Kidney glomerular epithelial cell (primary cell): ENCODE data around the gene UQCC2.

ENCODE experiments used
- DNase-seq: peaks from one replicate; lab custom pipeline; 2025; lab: John Stamatoyannopoulos, UW

The UQCC2 gene

GRCh38 chr6:33744001-33744848 is 32.7 kb upstream of the UQCC2 start:
- DNase-seq: peak; percentile 58

- no peak for DNase-seq
Measured at GRCh38 chr6:33742837-33743236, 31.3 kb upstream of the UQCC2 start.

- DNase-seq: no peak
Measured at GRCh38 chr6:33742092-33742491, 30.6 kb upstream of the UQCC2 start.

GRCh38 chr6:33740794-33741193 is 29.3 kb upstream of the UQCC2 start:
- DNase-seq: no peak

- no peak for DNase-seq
Measured at GRCh38 chr6:33740204-33740608, 28.7 kb upstream of the UQCC2 start.

- DNase-seq: no peak
Measured at GRCh38 chr6:33739571-33739970, 28.1 kb upstream of the UQCC2 start.

GRCh38 chr6:33738879-33739278 is 27.4 kb upstream of the UQCC2 start:
- DNase-seq: no peak

- DNase-seq: no peak
Measured at GRCh38 chr6:33738153-33738552, 26.7 kb upstream of the UQCC2 start.

GRCh38 chr6:33737267-33738026 is 25.9 kb upstream of the UQCC2 start:
- no peak for DNase-seq

- DNase-seq: no peak
Measured at GRCh38 chr6:33735216-33735615, 23.7 kb upstream of the UQCC2 start.

GRCh38 chr6:33733709-33734007 is 22.2 kb upstream of the UQCC2 start:
- DNase-seq: no peak

- DNase-seq: peak; percentile 47
Measured at GRCh38 chr6:33732817-33733708, 21.6 kb upstream of the UQCC2 start.

- DNase-seq: no peak
Measured at GRCh38 chr6:33732385-33732784, 20.9 kb upstream of the UQCC2 start.

GRCh38 chr6:33731751-33732282 is 20.3 kb upstream of the UQCC2 start:
- DNase-seq: no peak

- DNase-seq: no peak
Measured at GRCh38 chr6:33731035-33731434, 19.5 kb upstream of the UQCC2 start.

GRCh38 chr6:33730611-33731010 is 19.1 kb upstream of the UQCC2 start:
- DNase-seq: no peak

- DNase-seq: no peak
Measured at GRCh38 chr6:33729059-33729458, 17.6 kb upstream of the UQCC2 start.

GRCh38 chr6:33728438-33728837 is 16.9 kb upstream of the UQCC2 start:
- no peak for DNase-seq

GRCh38 chr6:33727932-33728331 is 16.4 kb upstream of the UQCC2 start:
- DNase-seq: no peak

GRCh38 chr6:33727126-33727525 is 15.6 kb upstream of the UQCC2 start:
- no peak for DNase-seq

GRCh38 chr6:33726696-33727095 is 15.2 kb upstream of the UQCC2 start:
- DNase-seq: no peak
